MG63 (cell line): ENCODE data around the gene NTS. TPM values are rescaled to one million over a fixed set of nuclear protein-coding genes. Genes with fewer than 3 reads are reported as not detected.
A peak's percentile ranks its signal among the peaks of the same experiment; 100 is the strongest.

Source experiments
- DNase-seq: peaks from one replicate; pipeline ENCODE4 v3.0.0-alpha.2; 2020
- H3K27me3 ChIP-seq: fragments of 250-450 bp; sonication (Bioruptor Pico); 2 replicates; pipeline ENCODE4 v1.5.1; 2020; ENCODE audit warnings: mild to moderate bottlenecking, moderate library complexity
- H3K36me3 ChIP-seq: fragments of 250-450 bp; sonication (Bioruptor Pico); 2 replicates; pipeline ENCODE4 v1.5.1; 2020; ENCODE audit warnings: mild to moderate bottlenecking, moderate library complexity
- H3K4me3 ChIP-seq: fragments of 250-450 bp; sonication (Bioruptor Pico); 2 replicates; pipeline ENCODE4 v1.5.1; 2020; ENCODE audit warnings: mild to moderate bottlenecking, moderate library complexity
- H3K9me3 ChIP-seq: fragments of 250-450 bp; sonication (Bioruptor Pico); 2 replicates; pipeline ENCODE4 v1.5.1; 2020; ENCODE audit warnings: mild to moderate bottlenecking, moderate library complexity
- total RNA-seq: library from RNA; depleted of rRNA; stranded (reverse); fragments of >200 nt; shearing (Covaris generic); gene quantifications from 2 replicates; pipeline ENCODE4 v1.2.3, GENCODE V29; 2014; ENCODE audit warnings: low replicate concordance; rRNA removed

The NTS gene
- not detected in 2 replicates for total RNA-seq

DNA sequence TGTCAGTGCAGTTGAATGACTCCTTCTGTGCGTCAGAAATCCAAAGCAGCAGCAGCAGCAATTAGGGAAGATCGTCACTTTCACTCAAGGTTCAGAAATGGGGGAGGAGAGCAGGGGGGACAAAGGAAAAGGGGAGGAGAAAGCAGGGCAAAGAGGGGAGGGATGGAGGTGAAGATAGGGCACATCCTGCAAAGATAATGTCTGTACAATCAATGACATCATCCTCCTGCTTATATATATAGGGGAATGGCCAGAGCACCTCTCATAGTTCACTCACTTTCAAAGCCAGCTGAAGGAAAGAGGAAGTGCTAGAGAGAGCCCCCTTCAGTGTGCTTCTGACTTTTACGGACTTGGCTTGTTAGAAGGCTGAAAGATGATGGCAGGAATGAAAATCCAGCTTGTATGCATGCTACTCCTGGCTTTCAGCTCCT lies at the start of gene NTS:
Gene NTS, plus strand, starts transcription at position 265 of the 431 bp plus-strand sequence. Its CDS starts 109 bp downstream, at position 374.
- H3K4me3 ChIP-seq: no peak within 1 kb of the TSS
- H3K9me3 ChIP-seq: no peaks in the 10 kb centered on the region
- peaks cover 8% of the 10 kb centered on the region for H3K27me3 ChIP-seq
- no peak for DNase-seq
- H3K36me3 ChIP-seq: no peaks in the 10 kb centered on the region

- Histone ChIP-seq H3K36me3 (no peaks in the 10 kb centered on the region), H3K9me3 (no peaks in the 10 kb centered on the region), H3K27me3 (no peaks in the 10 kb centered on the region), H3K4me3 (no peak overlapping the region)
- no peak for DNase-seq
These were observed 48.3 kb upstream of the NTS start for GRCh38 chr12:85825746-85826145.

DNA sequence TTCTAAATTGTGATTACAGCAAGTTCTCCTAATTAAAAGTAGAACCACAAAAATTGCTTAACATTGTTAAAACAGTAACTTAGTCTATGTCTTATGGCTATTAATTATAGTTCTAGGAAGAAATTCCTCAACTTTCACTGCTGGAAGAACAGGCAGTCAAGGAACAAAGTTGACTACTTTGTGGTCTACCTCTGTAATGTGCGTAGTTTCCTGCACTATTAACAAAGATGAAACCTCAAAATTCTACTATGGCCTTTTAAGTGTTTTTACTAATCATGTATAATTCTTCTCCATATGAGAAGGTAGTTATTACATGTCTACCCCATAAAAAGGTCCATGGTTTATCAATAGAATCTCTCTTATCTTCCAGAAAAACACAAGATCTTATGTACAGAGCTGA lies 45.5 kb upstream of the NTS start:
- H3K36me3 ChIP-seq: no peaks in the 10 kb centered on the region
- DNase-seq: no peak
- no peaks in the 10 kb centered on the region for H3K27me3 ChIP-seq
- no peak overlapping the region for H3K4me3 ChIP-seq
- no peaks in the 10 kb centered on the region for H3K9me3 ChIP-seq

DNA sequence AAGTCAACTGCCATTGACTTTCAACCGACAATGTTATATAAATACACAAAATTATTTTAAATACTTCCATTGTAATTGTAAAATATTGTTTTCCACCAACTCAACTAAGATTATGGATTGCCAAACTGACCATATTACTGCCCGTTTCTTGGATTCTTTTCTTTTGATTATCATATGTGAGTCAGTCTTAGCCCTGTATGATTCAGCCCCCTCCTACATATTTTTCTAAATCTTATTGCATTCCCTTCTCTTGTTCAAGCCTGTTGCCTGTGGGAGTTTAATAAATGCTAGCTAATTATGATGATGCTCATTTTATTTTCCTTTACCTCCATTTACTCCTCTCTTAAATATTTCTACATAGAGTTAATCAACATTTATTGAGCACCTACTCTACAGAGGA lies 44.7 kb upstream of the NTS start:
- no peaks in the 10 kb centered on the region for H3K36me3 ChIP-seq
- H3K27me3 ChIP-seq: no peaks in the 10 kb centered on the region
- no peaks in the 10 kb centered on the region for H3K9me3 ChIP-seq
- DNase-seq: no peak
- H3K4me3 ChIP-seq: no peak overlapping the region

DNA sequence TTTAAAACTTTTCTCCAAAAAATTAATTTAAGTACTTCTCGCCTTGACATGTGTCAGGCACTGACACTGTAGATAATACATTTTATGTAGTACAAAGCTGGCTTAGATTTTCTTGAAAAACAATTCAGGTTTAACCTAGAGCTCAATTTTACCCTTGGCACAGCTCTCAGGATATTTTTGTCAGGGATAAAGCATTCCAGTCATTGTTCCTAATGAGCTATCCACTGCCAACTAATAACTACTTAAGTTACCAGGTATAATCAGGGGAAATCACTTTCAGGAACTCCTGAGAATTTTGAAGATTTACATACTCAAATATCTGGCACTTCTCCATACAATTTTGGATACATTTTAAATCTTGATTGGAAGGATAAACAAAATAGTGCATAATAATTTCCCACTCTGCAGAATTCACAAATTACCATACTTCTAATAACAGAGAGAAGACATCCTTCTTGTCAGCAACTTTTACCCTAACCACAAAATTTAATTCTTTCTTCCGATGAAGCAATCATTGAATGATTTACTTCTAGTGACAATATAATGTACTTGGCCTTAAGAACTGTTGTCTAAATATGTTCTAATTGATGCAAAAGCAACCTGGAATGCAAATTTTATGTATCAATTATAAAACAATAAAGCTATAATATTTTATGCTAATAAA lies 42.6 kb upstream of the NTS start:
- no peaks in the 10 kb centered on the region for H3K36me3 ChIP-seq
- no peaks in the 10 kb centered on the region for H3K9me3 ChIP-seq
- no peak for DNase-seq
- H3K27me3 ChIP-seq: no peaks in the 10 kb centered on the region
- H3K4me3 ChIP-seq: no peak overlapping the region

DNA sequence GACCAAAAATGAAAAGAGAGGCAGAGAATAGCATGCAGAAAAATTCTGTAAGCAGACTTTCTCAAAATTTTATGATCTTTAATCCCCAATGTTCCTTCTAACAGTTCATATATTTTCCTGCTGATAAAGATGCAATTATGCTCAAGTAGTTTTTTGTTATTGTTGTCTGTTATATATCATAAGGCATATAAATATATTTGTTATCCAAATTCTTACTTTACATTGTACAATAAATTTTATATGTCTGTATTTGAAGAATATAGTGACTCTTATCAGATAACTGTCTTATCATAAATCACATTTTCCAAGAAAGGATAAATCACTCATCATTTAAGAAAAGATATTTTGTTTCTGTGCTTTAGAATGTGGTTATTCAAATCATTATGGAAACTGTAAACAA lies 40.5 kb upstream of the NTS start:
- no peak overlapping the region for H3K4me3 ChIP-seq
- no peaks in the 10 kb centered on the region for H3K9me3 ChIP-seq
- no peaks in the 10 kb centered on the region for H3K36me3 ChIP-seq
- H3K27me3 ChIP-seq: no peaks in the 10 kb centered on the region
- no peak for DNase-seq

GRCh38 chr12:85834378-85834777 lies 39.7 kb upstream of the NTS start:
- DNase-seq: peak; percentile 26
- Histone ChIP-seq H3K4me3 (no peak overlapping the region; the same call in 1 of the 2 replicates), H3K27me3 (no peaks in the 10 kb centered on the region), H3K36me3 (no peaks in the 10 kb centered on the region), H3K9me3 (no peaks in the 10 kb centered on the region)

DNA sequence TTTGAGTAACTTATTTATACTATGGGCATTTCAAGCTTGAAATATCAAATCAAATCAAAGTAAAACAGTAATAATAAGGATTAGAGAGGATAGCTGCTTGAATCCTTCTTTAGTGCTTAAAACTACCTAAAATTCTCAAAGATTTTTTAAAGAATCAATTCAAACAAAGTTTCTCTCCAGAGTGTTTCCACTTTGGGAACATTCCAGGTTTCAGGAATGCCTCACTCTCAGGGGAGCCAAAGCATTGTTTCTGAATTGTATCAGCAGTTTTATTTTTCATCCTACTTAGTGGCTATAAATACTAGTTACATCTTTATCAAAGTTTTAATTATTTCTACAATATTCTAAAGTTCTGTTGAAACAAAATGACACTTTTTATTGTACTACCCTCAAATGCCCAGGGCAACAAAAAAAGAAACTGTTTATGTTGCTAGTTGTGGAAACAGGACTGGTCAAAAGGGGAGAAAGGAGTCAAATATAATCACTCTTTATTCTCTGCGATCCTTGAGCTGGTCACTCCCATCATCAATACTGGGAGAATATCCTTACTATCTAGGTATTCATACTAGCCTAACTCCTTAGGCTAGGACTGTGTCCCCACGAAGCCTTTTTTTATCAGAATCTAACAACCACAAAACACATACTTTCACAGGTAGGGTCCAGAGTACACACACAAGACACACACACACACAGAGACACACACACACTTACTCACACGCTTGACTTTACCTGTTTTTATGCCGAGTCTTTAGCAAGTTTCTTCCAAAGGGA lies 38.5 kb upstream of the NTS start:
- no peaks in the 10 kb centered on the region for H3K36me3 ChIP-seq

GRCh38 chr12:85836197-85837090 lies 37.7 kb upstream of the NTS start, which contains the start of gene RASSF9:
Gene RASSF9 (minus strand): TSS chr12:85836409. CDS start chr12:85836201, 208 bp downstream.
- Histone ChIP-seq H3K9me3 (no peaks in the 10 kb centered on the region), H3K27me3 (no peaks in the 10 kb centered on the region), H3K4me3 (peak within 1 kb of the TSS; percentile 45), H3K36me3 (no peaks in the 10 kb centered on the region)
- peak; percentile 81 for DNase-seq

More for the DNA sequence above, 38.5 kb upstream of the NTS start:
- H3K27me3 ChIP-seq: no peaks in the 10 kb centered on the region
- H3K9me3 ChIP-seq: no peaks in the 10 kb centered on the region
- peak overlapping the region; percentile 45 for H3K4me3 ChIP-seq
- peak; percentile 14 for DNase-seq

- no peak overlapping the region for H3K4me3 ChIP-seq
- no peaks in the 10 kb centered on the region for H3K36me3 ChIP-seq
- no peak for DNase-seq
These were observed 30.3 kb upstream of the NTS start for GRCh38 chr12:85843606-85844310.

GRCh38 chr12:85849344-85849743 lies 24.8 kb upstream of the NTS start:
- no peak overlapping the region for H3K4me3 ChIP-seq
- no peaks in the 10 kb centered on the region for H3K27me3 ChIP-seq
- H3K36me3 ChIP-seq: no peaks in the 10 kb centered on the region
- H3K9me3 ChIP-seq: peaks cover 2% of the 10 kb centered on the region; the same call in 1 of the 2 replicates
- DNase-seq: no peak

More at GRCh38 chr12:85843606-85844310, 30.3 kb upstream of the NTS start:
- no peaks in the 10 kb centered on the region for H3K9me3 ChIP-seq
- no peaks in the 10 kb centered on the region for H3K27me3 ChIP-seq

GRCh38 chr12:85855305-85855704 lies 18.8 kb upstream of the NTS start:
- Histone ChIP-seq H3K4me3 (no peak overlapping the region), H3K27me3 (no peaks in the 10 kb centered on the region), H3K36me3 (no peaks in the 10 kb centered on the region), H3K9me3 (peaks cover 2% of the 10 kb centered on the region; the same call in 1 of the 2 replicates)
- no peak for DNase-seq

DNA sequence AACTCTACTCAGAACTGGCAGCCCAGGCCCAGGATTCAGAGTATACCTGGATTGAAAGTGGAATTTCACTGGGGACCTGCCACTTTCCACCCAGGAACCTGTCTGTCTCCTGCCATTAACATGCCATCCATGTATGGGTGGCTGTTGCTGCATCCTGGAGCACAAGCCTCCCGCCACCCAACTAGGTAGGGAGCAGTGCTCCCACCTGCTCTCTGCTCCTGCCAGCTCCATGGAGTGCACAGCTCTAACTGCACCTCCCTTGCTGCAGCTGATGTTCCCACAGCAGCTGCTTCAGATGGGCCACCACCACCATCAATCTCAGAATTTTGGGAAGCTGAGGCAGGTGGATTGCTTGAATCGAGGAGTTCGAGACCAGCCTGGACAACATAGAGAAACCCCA lies 17.1 kb upstream of the NTS start:
- Histone ChIP-seq H3K36me3 (no peaks in the 10 kb centered on the region), H3K4me3 (no peak overlapping the region), H3K9me3 (no peaks in the 10 kb centered on the region), H3K27me3 (no peaks in the 10 kb centered on the region)
- no peak for DNase-seq

DNA sequence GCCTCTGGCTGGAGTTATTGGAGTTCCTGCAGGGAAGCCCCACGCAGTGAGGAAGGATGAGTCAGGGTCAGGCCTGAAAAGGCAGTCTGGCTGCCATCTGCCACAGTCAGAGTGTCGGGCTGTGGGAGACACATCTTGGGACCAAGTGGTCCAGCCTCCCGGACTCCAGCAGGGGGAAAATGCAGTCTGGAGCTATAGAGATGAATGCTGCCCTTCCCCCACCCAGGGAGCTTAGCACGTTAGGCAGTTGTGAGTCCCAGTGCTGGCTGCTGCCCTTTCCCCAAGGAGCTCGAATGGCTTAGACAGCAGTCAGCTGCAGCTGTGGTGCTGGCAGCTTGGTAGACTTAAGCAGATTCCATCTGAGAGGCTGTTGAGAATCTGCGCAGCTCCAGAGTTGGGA lies 8.2 kb upstream of the NTS start:
- peak; percentile 12 for DNase-seq
- Histone ChIP-seq H3K27me3 (no peaks in the 10 kb centered on the region), H3K9me3 (no peaks in the 10 kb centered on the region), H3K4me3 (no peak overlapping the region), H3K36me3 (no peaks in the 10 kb centered on the region)

- no peaks in the 10 kb centered on the region for H3K36me3 ChIP-seq
- no peak overlapping the region for H3K4me3 ChIP-seq
- H3K9me3 ChIP-seq: no peaks in the 10 kb centered on the region
- DNase-seq: no peak
- H3K27me3 ChIP-seq: no peaks in the 10 kb centered on the region
These were observed 6.9 kb upstream of the NTS start for GRCh38 chr12:85866986-85867776.
